K562 (cell line): ENCODE measurements around the gene USP37. TPM values are rescaled to one million over a fixed set of nuclear protein-coding genes. Genes with fewer than 3 reads are reported as not detected.

ENCODE experiments used
- ARID3A ChIP-seq: IDR thresholded peaks from 2 replicates; pipeline ENCODE4 v1.6.1; 2012; ENCODE audit warnings: low read depth, low read length, improper control_type of control experiment, borderline replicate concordance
- CREB3 ChIP-seq: fragments of 450-650 bp; conservative IDR thresholded peaks from 2 replicates; pipeline ENCODE4 v1.6.1; 2016; ENCODE audit warnings: missing genetic modification characterization, low read depth, mild to moderate bottlenecking, missing compliant biosample characterization, moderate library complexity
- MBD1 ChIP-seq: fragments of 250-450 bp; sonication (Bioruptor Pico); IDR thresholded peaks from 2 replicates; pipeline ENCODE4 v1.8.0; 2022; ENCODE audit warnings: inconsistent platforms
- MTA3 ChIP-seq: fragments of 450-650 bp; formaldehyde crosslinking; IDR thresholded peaks from 2 replicates; pipeline ENCODE4 v1.6.1; 2017; ENCODE audit warnings: mild to moderate bottlenecking, borderline replicate concordance
- PHB2 ChIP-seq: fragments of 450-650 bp; IDR thresholded peaks from 2 replicates; pipeline ENCODE4 v1.6.1; 2017; ENCODE audit warnings: low read depth
- RFX7 ChIP-seq: fragments of 250-450 bp; sonication (Bioruptor Pico); IDR thresholded peaks from 2 replicates; pipeline ENCODE4 v1.5.1; 2021; ENCODE audit warnings: mild to moderate bottlenecking
- STAT6 ChIP-seq: sonication (generic); formaldehyde crosslinking; IDR thresholded peaks from 2 replicates; pipeline ENCODE4 v1.8.1; 2023; ENCODE audit warnings: mild to moderate bottlenecking, missing genetic modification reagents
- ZNF23 ChIP-seq: fragments of 250-450 bp; sonication (Bioruptor Pico); IDR thresholded peaks from 2 replicates; pipeline ENCODE4 v1.4.0; 2020; ENCODE audit warnings: mild to moderate bottlenecking
- polyA plus RNA-seq, 8 experiments: library from polyadenylated mRNA; depleted of rRNA in 4 of 8; stranded (reverse) in 5 of 8; unstranded in 3 of 8; fragments of >200 nt; fragmentation: Nextera tagmentation in 2 of 8; fragmentation: Illumina TruSeq in 1 of 8; extraction: Ambion mirVana in 2 of 8; extraction: Trizol in 1 of 8; gene quantifications; 2 replicates each; pipeline versions ENCODE4 v1.2.1 to v1.2.3, GENCODE V29; 2011 to 2014; ENCODE audit warnings: inconsistent platforms in 1 of 8, missing spikeins in 1 of 8
- total RNA-seq, 7 experiments: library from RNA; depleted of rRNA in 6 of 7; stranded (reverse); fragments of >200 nt in 6 of 7; fragmentation: Illumina TruSeq in 2 of 7; extraction: Trizol in 2 of 7; gene quantifications; 2 replicates each; pipeline versions ENCODE4 v1.2.1 to v1.2.3, GENCODE V29; 2011 to 2021; ENCODE audit warnings: low replicate concordance in 1 of 7

The USP37 gene
- total and polyA plus RNA-seq, 9 of the 15 experiments (the other 6 are each of a cell fraction or from before 2014, with no cell fraction given): 2.0 to 14.2 (median 8.5) TPM

GRCh38 chr2:218508299-218508698 lies 59.9 kb downstream of the USP37 start (continued):
- TF ChIP-seq STAT6 (CRISPR knock-in tag): no peak
- no peak for TF ChIP-seq PHB2
- TF ChIP-seq RFX7 (CRISPR knock-in tag): no peak
- no peak for TF ChIP-seq CREB3 (tag)
- TF ChIP-seq MTA3: no peak
- TF ChIP-seq ZNF23: no peak
- TF ChIP-seq ARID3A: no peak
- TF ChIP-seq MBD1: no peak
- TF ChIP-seq, all 486 proteins: peak for 0
